ENCODE measurements around the gene NEK4. TPM values are rescaled to one million over a fixed set of nuclear protein-coding genes. Genes with fewer than 3 reads are reported as not detected.

The NEK4 gene
- total RNA-seq, 1 donor from 2014 or later: 15.1 TPM

DNA sequence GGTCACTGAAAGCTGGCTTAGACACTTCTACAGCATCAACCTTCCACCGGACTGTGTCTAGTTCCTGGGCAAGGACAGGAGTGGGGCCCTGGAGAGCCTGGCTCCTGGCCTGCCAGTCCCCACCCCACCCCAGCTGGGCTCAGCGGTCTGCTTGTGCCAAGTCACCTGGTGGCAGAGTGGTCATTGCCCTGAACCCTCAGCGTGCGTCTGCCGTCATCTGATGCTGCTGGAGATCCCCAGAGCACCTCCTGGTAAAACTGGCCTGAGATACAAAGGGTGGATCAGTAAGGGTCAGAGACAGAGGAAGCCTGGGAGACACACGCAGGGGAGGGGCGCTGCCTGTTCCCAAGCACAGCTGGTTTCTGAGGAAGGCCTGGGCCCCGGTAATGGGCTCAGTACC is 43.1 kb upstream of the NEK4 start:
- Mint-ChIP-seq H3K9me3 (ENCODE audit: unreplicated experiment) (peaks cover 3% of the 10 kb centered on the region), H3K36me3 (ENCODE audit: low read depth, unreplicated experiment) (no peaks in the 10 kb centered on the region)
- FAIRE-seq: no peak

DNA sequence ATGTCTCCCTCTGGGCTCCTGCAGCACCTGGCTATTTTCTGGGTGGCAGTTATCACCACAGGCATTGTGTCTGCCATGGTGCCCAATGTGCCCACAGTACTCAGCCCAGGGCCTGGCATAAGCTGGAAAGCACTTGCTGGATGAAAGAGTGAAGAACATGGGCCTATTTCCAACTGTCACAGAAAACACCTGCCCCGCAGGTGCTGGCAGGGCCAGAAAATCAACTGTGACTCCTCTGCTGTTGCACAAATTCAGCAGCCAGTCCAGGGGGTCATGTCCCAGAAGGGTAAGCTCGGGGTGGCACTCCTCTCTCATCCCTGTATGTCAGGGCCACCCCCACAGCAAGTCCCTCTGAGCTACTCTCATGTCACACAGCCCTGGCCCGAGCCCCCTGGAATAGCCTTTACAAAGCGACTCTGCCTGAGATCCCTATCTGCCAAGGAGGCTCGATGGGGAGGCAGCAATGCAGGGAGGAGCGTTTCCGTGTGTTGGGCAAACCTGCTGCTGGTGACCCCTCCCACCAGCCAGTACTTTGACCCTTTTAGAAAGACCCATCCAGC is 40.8 kb upstream of the NEK4 start:
- FAIRE-seq: no peak
- Histone ChIP-seq H3K27me3 (ENCODE audit: insufficient read depth, low read length) (no peaks in the 10 kb centered on the region), H3K4me1 (ENCODE audit: insufficient read depth, low read length) (no peaks in the 10 kb centered on the region), H3K27ac (ENCODE audit: low read depth, low read length) (no peak overlapping the region), H3K79me2 (ENCODE audit: insufficient read depth, low read length) (no peaks in the 10 kb centered on the region), H2AFZ (ENCODE audit: low read depth, low read length) (no peak overlapping the region), H3K4me3 (ENCODE audit: insufficient read depth, low read depth, low read length) (no peak overlapping the region), H3K9ac (ENCODE audit: low read length) (no peak overlapping the region), H3K36me3 (ENCODE audit: insufficient read depth, low read length) (no peaks in the 10 kb centered on the region), H4K20me1 (ENCODE audit: insufficient read depth, low read length) (no peaks in the 10 kb centered on the region), H3K4me2 (ENCODE audit: low read length) (no peak overlapping the region), H3K9me3 (ENCODE audit: insufficient read depth, low read depth, low read length) (no peaks in the 10 kb centered on the region)
- no peaks in the 10 kb centered on the region for H3K4me1 Mint-ChIP-seq (ENCODE audit: low read depth, unreplicated experiment)
- H3K9me3 Mint-ChIP-seq (ENCODE audit: unreplicated experiment): peaks cover 4% of the 10 kb centered on the region
- no peak overlapping the region for H3K27ac Mint-ChIP-seq (ENCODE audit: unreplicated experiment)
- DNase-seq (ENCODE audit: low read depth): no peak
- H3K36me3 Mint-ChIP-seq (ENCODE audit: low read depth, unreplicated experiment): no peaks in the 10 kb centered on the region
- TF ChIP-seq EZH2 (IDR thresholded peaks at IDR 0.05; ENCODE audit: insufficient read depth, low read length): no peak
- TF ChIP-seq, protein P1, sequence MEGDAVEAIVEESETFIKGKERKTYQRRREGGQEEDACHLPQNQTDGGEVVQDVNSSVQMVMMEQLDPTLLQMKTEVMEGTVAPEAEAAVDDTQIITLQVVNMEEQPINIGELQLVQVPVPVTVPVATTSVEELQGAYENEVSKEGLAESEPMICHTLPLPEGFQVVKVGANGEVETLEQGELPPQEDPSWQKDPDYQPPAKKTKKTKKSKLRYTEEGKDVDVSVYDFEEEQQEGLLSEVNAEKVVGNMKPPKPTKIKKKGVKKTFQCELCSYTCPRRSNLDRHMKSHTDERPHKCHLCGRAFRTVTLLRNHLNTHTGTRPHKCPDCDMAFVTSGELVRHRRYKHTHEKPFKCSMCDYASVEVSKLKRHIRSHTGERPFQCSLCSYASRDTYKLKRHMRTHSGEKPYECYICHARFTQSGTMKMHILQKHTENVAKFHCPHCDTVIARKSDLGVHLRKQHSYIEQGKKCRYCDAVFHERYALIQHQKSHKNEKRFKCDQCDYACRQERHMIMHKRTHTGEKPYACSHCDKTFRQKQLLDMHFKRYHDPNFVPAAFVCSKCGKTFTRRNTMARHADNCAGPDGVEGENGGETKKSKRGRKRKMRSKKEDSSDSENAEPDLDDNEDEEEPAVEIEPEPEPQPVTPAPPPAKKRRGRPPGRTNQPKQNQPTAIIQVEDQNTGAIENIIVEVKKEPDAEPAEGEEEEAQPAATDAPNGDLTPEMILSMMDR (IDR thresholded peaks at IDR 0.05; ENCODE audit: insufficient read depth, low read depth, low read length): no peak
- H3K4me3 Mint-ChIP-seq (ENCODE audit: unreplicated experiment): no peak overlapping the region
- peaks cover 38% of the 10 kb centered on the region for H3K27me3 Mint-ChIP-seq (ENCODE audit: low read depth, unreplicated experiment)

More for the DNA sequence above, 43.1 kb upstream of the NEK4 start:
- Histone ChIP-seq H3K27me3 (ENCODE audit: insufficient read depth, low read length) (no peaks in the 10 kb centered on the region), H4K20me1 (ENCODE audit: insufficient read depth, low read length) (no peaks in the 10 kb centered on the region), H3K79me2 (ENCODE audit: insufficient read depth, low read length) (no peaks in the 10 kb centered on the region), H3K27ac (ENCODE audit: low read depth, low read length) (no peak overlapping the region), H3K4me1 (ENCODE audit: insufficient read depth, low read length) (no peaks in the 10 kb centered on the region), H3K4me2 (ENCODE audit: low read length) (no peak overlapping the region), H3K36me3 (ENCODE audit: insufficient read depth, low read length) (no peaks in the 10 kb centered on the region), H3K4me3 (ENCODE audit: insufficient read depth, low read depth, low read length) (no peak overlapping the region), H3K9me3 (ENCODE audit: insufficient read depth, low read depth, low read length) (no peaks in the 10 kb centered on the region), H2AFZ (ENCODE audit: low read depth, low read length) (no peak overlapping the region), H3K9ac (ENCODE audit: low read length) (no peak overlapping the region)
- Mint-ChIP-seq H3K4me1 (ENCODE audit: low read depth, unreplicated experiment) (peaks cover 4% of the 10 kb centered on the region), H3K27me3 (ENCODE audit: low read depth, unreplicated experiment) (peaks cover 29% of the 10 kb centered on the region), H3K27ac (ENCODE audit: unreplicated experiment) (no peak overlapping the region), H3K4me3 (ENCODE audit: unreplicated experiment) (no peak overlapping the region)
- DNase-seq (ENCODE audit: low read depth): no peak
- TF ChIP-seq EZH2 (IDR thresholded peaks at IDR 0.05; ENCODE audit: insufficient read depth, low read length): no peak
- TF ChIP-seq, protein P1 (IDR thresholded peaks at IDR 0.05; ENCODE audit: insufficient read depth, low read depth, low read length): no peak

DNA sequence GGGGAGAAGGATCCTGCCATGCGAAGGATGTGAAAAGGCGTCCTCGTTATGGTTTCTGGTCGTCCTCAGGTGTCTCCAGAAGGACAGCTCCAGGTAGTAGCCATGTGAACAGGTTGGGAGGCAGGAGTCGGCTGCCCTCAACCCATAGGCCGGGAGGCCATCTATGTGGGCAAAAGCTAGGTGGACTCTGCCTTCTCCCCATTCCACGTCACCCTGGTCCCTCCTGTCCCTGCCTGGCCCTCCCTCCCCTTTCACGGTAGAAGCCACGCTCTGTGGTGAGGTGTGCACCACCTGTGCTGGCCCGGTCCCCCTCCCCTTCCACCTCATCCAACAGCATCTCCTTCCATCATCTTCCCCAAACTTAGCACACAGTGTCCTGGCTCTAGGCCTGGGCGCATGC is 40.2 kb upstream of the NEK4 start:
- no peaks in the 10 kb centered on the region for H3K9me3 ChIP-seq (ENCODE audit: insufficient read depth, low read depth, low read length)
- no peak overlapping the region for H3K4me3 Mint-ChIP-seq (ENCODE audit: unreplicated experiment)
- DNase-seq (ENCODE audit: low read depth): no peak
- no peak overlapping the region for H3K4me3 ChIP-seq (ENCODE audit: insufficient read depth, low read depth, low read length)
- no peaks in the 10 kb centered on the region for H4K20me1 ChIP-seq (ENCODE audit: insufficient read depth, low read length)
- no peaks in the 10 kb centered on the region for H3K4me1 ChIP-seq (ENCODE audit: insufficient read depth, low read length)
- no peaks in the 10 kb centered on the region for H3K27me3 ChIP-seq (ENCODE audit: insufficient read depth, low read length)
- H3K4me2 ChIP-seq (ENCODE audit: low read length): no peak overlapping the region
- H3K9ac ChIP-seq (ENCODE audit: low read length): no peak overlapping the region
- no peaks in the 10 kb centered on the region for H3K36me3 ChIP-seq (ENCODE audit: insufficient read depth, low read length)
- no peak overlapping the region for H2AFZ ChIP-seq (ENCODE audit: low read depth, low read length)
- no peak overlapping the region for H3K27ac ChIP-seq (ENCODE audit: low read depth, low read length)
- H3K27ac Mint-ChIP-seq (ENCODE audit: unreplicated experiment): no peak overlapping the region
- FAIRE-seq: no peak
- H3K27me3 Mint-ChIP-seq (ENCODE audit: low read depth, unreplicated experiment): peaks cover 32% of the 10 kb centered on the region
- no peaks in the 10 kb centered on the region for H3K4me1 Mint-ChIP-seq (ENCODE audit: low read depth, unreplicated experiment)
- TF ChIP-seq, protein P1 (IDR thresholded peaks at IDR 0.05; ENCODE audit: insufficient read depth, low read depth, low read length): no peak
- TF ChIP-seq EZH2 (IDR thresholded peaks at IDR 0.05; ENCODE audit: insufficient read depth, low read length): no peak
- no peaks in the 10 kb centered on the region for H3K36me3 Mint-ChIP-seq (ENCODE audit: low read depth, unreplicated experiment)
- H3K79me2 ChIP-seq (ENCODE audit: insufficient read depth, low read length): no peaks in the 10 kb centered on the region
- H3K9me3 Mint-ChIP-seq (ENCODE audit: unreplicated experiment): peaks cover 4% of the 10 kb centered on the region

All from astrocyte (in vitro differentiated cells and primary cell).